SK-N-MC (cell line): ENCODE measurements around the gene TNIP1.

ENCODE experiments used
- EZH2 ChIP-seq: fragments of 200-600 bp; sonication (generic); IDR thresholded peaks from one replicate; pipeline ENCODE4 v1.6.1; 2017; ENCODE audit warnings: antibody characterized with exemption
- FOXP2 ChIP-seq: optimal IDR thresholded peaks from 2 replicates; pipeline ENCODE3; 2011; ENCODE audit warnings: mild to moderate bottlenecking, moderate library complexity; ENCODE audit not compliant: insufficient read depth; ENCODE audit errors: extremely low read length, control extremely low read depth
- POLR2AphosphoS5 ChIP-seq: IDR thresholded peaks from 2 replicates; pipeline ENCODE4 v1.6.1; 2012; ENCODE audit warnings: mild to moderate bottlenecking, low read depth, low read length, borderline replicate concordance

DNA sequence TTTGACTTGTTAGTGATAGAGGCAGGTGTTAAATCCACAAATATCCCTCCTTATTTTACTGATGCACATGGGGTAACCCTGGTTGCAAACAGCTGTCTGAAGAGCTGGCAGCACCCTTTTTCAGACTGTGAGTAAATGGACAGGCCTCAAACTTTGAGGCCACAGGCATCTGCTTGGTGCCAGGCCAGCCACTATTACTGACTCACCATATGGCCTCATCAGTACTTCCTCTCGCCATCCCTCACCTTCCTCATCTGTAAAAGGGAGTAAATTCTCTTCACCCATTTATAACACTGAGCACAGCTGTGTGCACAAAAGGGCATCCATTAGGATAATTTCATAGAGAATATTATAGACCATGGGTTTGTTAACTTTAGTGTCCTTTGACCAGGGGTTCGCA lies 11.9 kb upstream of the TNIP1 start:
- TF ChIP-seq POLR2AphosphoS5 (no peak), EZH2 (no peak), FOXP2 (no peak)
